Kidney (tissue), 14 donors: ENCODE results near the gene LIMA1. TPM values are rescaled to one million over a fixed set of nuclear protein-coding genes. Genes with fewer than 3 reads are reported as not detected.

Source experiments
- DNase-seq, 5 donors: peaks; one replicate each; pipeline ENCODE4 v3.0.0-alpha.2; 2013 to 2020
- FAIRE-seq: peaks from 2 replicates; lab custom pipeline; 2012; peaks lifted over from hg19 to GRCh38; lab: Jason Lieb, UNC
- H3K27ac ChIP-seq, 2 donors: one replicate each; pipeline ENCODE4 v1.7.0; 2013; ENCODE audit warnings: low read depth in 2 of 2, low read length in 2 of 2, inconsistent platforms in 1 of 2
- H3K27me3 ChIP-seq: one replicate; pipeline ENCODE4 v1.7.1; 2013; ENCODE audit warnings: low read length, inconsistent platforms; ENCODE audit not compliant: control insufficient read depth, insufficient read depth
- H3K36me3 ChIP-seq, 3 donors: one replicate each; pipeline versions ENCODE4 v1.7.0 to v1.7.1; 2013; ENCODE audit warnings: low read length in 3 of 3, control low read depth in 1 of 3, inconsistent platforms in 1 of 3; ENCODE audit not compliant: insufficient read depth in 3 of 3, control insufficient read depth in 2 of 3
- H3K4me1 ChIP-seq, 3 donors: one replicate each; pipeline versions ENCODE4 v1.7.0 to v1.7.1; 2013; ENCODE audit warnings: low read length in 3 of 3, inconsistent platforms in 1 of 3, low read depth in 1 of 3; ENCODE audit not compliant: control insufficient read depth in 2 of 3, insufficient read depth in 2 of 3
- H3K4me3 ChIP-seq, 3 donors: one replicate each; pipeline versions ENCODE4 v1.7.0 to v1.8.1; 2013; ENCODE audit warnings: low read length in 3 of 3, control low read depth in 1 of 3, inconsistent platforms in 1 of 3
- H3K9ac ChIP-seq, 3 donors: one replicate each; pipeline versions ENCODE4 v1.7.0 to v1.7.1; 2013; ENCODE audit warnings: low read length in 3 of 3, control low read depth in 1 of 3, inconsistent platforms in 1 of 3
- H3K9me3 ChIP-seq, 3 donors: one replicate each; pipeline versions ENCODE4 v1.7.0 to v1.7.1; 2013; ENCODE audit warnings: low read length in 3 of 3, control low read depth in 1 of 3, inconsistent platforms in 1 of 3; ENCODE audit not compliant: control insufficient read depth in 2 of 3, insufficient read depth in 1 of 3
- CTCF ChIP-seq: IDR thresholded peaks from 3 replicates; pipeline ENCODE4 v1.5.1; 2012; ENCODE audit warnings: mild to moderate bottlenecking, moderate library complexity, borderline replicate concordance; ENCODE audit not compliant: insufficient read depth; ENCODE audit errors: extremely low read depth
- intact Hi-C: fragments of 100-400 bp; cut with DNase I; formaldehyde crosslinking; loops from one replicate; pipeline ENCODE4 v1.11.1; 2022
- polyA plus RNA-seq: library from polyadenylated mRNA; stranded (reverse); fragments of 350-450 nt; fragmentation: Illumina TruSeq; extraction: RNeasy Lipid Tissue Mini Kit (QIAGEN cat#74804); gene quantifications from one replicate; pipeline ENCODE4 v1.2.3, GENCODE V29; 2014; ENCODE audit warnings: low read depth, low replicate concordance; ENCODE audit not compliant: insufficient read depth
- total RNA-seq: library from RNA; stranded (reverse); fragmentation: NEBNext Ultra II Directional; extraction: Animal tissue kit (Norgen Biotek cat#: 25700); gene quantifications from one replicate; pipeline ENCODE4 v1.2.1, GENCODE V29; 2021
- donor health status: control.
- donor health status: control.
- donor health status: control.
- donor health status: control.
- donor health status: control.
- donor health status: DM: yes; HTN: yes; CAD: no.
- donor health status: Normal renal cell carcinoma (clear cell type).

Gene LIMA1
- total and polyA plus RNA-seq, 2 donors from 2014 or later, result 43.1 to 76.1 TPM

GRCh38 chr12:50230217-50230616 is 53.1 kb downstream of the LIMA1 start:
- Histone ChIP-seq H3K9ac (no peak overlapping the region), H3K4me3 (no peak overlapping the region), H3K27ac (no peak overlapping the region), H3K9me3 (no peaks in the 10 kb centered on the region), H3K4me1 (peaks cover 0 to 7% (median 0%) of the 10 kb centered on the region in 3 donors), H3K36me3 (peaks cover 0 to 2% (median 0%) of the 10 kb centered on the region in 3 donors), H3K27me3 (no peaks in the 10 kb centered on the region)
- no peak for DNase-seq
- no peak for TF ChIP-seq CTCF
- intact Hi-C loops, result no loop called here
- FAIRE-seq, result no peak

DNA sequence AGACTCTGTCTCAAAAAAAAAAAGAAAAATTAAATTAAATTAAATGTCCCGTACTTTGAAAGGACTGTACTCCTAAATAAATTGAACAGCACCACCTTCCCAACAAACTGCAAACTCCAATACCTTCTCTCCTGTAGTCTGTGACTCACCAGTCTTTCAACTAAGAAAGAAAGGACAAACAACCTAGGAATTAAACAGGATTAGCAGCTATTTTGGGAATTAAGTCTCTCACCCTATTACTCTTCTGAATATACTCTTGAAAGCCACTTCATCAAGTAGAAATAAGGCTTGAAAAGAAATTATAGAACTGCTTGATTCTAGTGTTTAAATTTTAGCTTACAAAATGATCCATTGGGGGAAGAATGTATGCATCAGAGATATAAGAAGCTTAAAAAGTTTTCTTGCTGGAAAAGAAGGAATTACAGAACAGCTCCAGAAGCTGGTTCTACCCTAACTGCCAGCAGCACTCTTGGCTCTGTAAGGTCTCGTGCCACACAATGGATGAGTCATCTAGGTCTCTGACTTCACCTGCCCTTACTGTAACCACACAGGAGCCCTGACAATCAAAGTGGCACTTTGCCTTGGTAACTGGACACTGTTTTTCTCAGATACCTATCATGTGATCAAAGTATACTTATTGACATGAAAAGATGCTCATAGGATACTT is 59.2 kb downstream of the LIMA1 start:
- FAIRE-seq, result no peak
- Histone ChIP-seq H3K27me3 (no peaks in the 10 kb centered on the region), H3K36me3 (no peaks in the 10 kb centered on the region), H3K9ac (peak overlapping the region in 1 of 3 donors; percentile 17), H3K27ac (peak overlapping the region in 1 of 2 donors; percentile 17), H3K4me1 (peaks cover 2 to 10% (median 4%) of the 10 kb centered on the region in 3 donors), H3K4me3 (no peak overlapping the region), H3K9me3 (no peaks in the 10 kb centered on the region)
- peak in 1 of 5 donors; percentile 26 for DNase-seq
- intact Hi-C loops, result no loop called here
- no peak for TF ChIP-seq CTCF

DNA sequence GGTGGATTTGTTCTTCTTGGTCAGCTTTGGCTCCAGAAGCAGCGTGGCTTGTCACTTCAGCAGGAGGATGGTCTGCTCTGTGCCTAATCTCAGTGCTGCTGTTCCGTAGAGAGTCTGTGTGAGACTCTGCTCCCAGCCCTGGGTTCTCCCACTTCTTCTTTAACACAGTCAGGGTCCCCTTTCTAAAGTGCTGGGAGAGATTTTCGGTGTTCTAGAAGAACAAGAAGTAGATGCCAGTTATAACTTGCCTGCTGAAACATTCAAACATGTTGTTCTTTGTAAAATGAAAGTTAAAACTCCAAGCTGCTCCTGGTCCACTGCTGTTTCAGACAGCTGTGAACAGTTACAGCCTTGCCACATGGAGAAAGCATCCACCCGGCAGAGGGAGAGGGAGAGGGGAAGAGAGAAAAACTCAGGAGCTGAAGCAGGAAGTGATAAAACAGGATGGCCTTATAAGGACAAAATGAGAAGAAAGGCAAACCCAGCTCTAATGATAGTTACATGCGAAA is 61.0 kb downstream of the LIMA1 start:
- intact Hi-C loops, result no loop called here
- DNase-seq, result peak in 4 of 5 donors; percentile 63 to 96 (median 84)
- peaks cover 2 to 10% (median 4%) of the 10 kb centered on the region in 3 donors for H3K4me1 ChIP-seq

More for the DNA sequence above, 61.0 kb downstream of the LIMA1 start:
- H3K27ac ChIP-seq, result peak overlapping the region; percentile 69 to 77
- FAIRE-seq, result no peak
- peak; percentile 22 for TF ChIP-seq CTCF
- H3K4me3 ChIP-seq, result peak overlapping the region; percentile 56 to 78 (median 75)
- H3K9ac ChIP-seq, result peak overlapping the region; percentile 38 to 61 (median 51)
- H3K36me3 ChIP-seq, result peaks cover 0 to 3% (median 2%) of the 10 kb centered on the region in 3 donors
- H3K27me3 ChIP-seq, result no peaks in the 10 kb centered on the region
- H3K9me3 ChIP-seq, result no peaks in the 10 kb centered on the region
